GM18951 (cell line): ENCODE data around the gene BMP7.

Experiments used
- POLR2A ChIP-seq: IDR thresholded peaks from 4 replicates; pipeline ENCODE4 v1.6.1; 2011; ENCODE audit warnings: mild to moderate bottlenecking; ENCODE audit not compliant: insufficient read length, insufficient read depth; ENCODE audit errors: extremely low read depth
- in situ Hi-C: fragments of 300-500 bp; cut with MboI; formaldehyde crosslinking; loops from one replicate; pipeline ENCODE4 v1.12.0; 2022; ENCODE audit warnings: low sequenced_read_pairs, mixed read lengths, inconsistent platforms; ENCODE audit not compliant: unreplicated experiment

The BMP7 gene

DNA sequence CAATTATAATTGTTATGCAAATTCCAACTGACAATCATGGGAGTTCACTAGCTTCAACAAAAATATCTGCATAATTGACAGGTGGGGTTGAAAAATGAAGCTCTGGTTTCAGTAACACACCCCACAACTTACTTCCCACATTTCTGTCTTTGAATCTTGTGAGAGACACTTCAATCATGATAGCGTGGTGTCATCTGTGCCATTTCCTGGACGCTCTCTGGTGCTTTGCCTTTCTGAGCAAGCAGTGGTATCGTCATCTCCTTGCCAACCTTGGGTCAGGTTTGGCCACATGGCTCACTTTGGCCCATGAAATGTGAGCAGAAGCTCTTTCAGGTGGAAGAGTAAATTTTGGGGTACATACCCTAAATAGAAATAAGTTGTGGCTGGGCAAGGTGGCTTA lies 10.2 kb downstream of the BMP7 start:
- TF ChIP-seq POLR2A: no peak
- in situ Hi-C loops: no loop called here

DNA sequence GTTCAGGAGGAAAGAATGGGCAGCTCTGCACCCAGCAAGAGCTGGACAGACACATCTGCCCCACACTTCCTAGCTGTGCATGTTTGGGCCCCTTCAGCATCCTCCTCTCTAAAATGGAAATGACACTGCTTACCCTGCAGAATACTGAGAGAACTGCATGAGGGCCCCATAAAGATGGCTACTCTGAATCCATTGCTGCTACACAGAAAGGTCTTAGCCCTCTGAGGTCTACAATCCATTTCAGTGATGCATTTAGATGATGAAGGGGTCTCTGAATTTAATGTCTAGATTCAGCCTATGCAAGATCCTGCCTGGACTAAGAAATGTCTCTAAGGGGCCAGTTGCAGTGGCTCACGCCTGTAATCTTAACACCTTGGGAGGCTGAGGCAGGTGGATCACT lies 11.3 kb downstream of the BMP7 start:
- TF ChIP-seq POLR2A: no peak
- in situ Hi-C loops: no loop called here

DNA sequence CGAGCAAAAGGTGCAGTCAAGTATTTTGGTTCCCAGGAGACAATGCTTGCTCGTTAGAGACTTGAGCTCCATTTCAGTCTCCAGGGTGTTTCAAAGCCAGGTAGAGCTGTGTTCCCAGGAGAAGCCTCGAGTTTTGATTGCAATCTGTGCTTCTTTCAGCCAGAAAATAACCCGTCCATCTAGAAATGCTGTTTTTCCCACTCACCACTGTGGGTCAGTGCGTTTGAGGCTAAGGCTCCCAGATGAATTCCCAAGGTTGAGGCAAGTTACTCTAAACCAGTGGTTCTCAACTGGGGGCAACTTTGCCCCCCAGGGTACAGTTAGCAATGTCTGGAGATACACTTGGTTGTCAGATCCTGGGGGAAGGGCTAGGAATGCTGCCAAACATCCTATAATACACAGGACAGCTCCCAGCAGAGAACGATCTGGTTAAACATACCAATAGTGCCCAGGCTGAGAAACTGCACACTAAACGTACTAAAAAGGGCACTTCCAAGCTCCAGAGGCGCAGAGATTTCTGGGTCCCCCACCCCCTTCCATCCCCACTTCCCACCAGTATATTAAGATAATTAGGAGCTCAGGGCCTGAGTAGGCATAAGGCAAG lies 13.8 kb downstream of the BMP7 start:
- in situ Hi-C loops: no loop called here
- no peak for TF ChIP-seq POLR2A

DNA sequence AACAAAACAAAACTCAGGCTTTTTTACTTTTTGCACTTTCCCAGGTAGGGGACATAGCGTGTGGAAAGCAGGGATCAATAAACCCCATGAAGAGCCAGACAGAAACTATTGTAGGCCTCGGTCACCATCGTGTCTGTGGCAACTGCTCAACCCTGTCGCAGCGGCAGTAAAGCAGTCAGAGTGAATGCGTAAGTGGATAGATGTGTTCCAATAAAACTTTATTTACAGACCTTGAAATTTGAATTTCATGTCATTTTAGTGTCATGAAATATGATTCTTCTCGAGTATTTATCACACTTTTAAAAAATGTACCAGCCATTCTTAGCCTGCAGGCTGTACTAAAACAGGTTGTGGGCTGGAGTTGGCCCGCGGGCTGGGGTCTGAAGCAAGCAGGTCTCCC lies 14.5 kb downstream of the BMP7 start:
- no peak for TF ChIP-seq POLR2A
- in situ Hi-C loops: no loop called here

DNA sequence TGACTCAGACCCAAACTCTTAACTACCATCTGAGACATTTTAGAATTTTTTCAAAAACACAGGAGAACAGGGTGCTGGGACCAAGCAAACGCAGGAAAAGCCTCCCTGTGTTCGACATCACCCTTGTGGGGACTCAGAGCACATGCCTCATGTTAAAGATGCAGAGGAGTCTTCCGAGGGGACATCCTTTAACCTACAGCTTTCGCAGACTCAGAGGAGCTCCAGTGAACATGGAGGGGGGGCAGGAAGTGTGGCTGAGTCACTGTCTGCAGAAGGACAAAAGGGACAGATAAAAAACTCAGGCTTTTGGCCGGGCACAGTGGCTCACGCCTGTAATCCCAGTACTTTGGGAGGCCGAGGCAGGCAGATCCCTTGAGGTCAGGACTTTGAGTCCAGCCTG lies 15.1 kb downstream of the BMP7 start:
- TF ChIP-seq POLR2A: no peak

DNA sequence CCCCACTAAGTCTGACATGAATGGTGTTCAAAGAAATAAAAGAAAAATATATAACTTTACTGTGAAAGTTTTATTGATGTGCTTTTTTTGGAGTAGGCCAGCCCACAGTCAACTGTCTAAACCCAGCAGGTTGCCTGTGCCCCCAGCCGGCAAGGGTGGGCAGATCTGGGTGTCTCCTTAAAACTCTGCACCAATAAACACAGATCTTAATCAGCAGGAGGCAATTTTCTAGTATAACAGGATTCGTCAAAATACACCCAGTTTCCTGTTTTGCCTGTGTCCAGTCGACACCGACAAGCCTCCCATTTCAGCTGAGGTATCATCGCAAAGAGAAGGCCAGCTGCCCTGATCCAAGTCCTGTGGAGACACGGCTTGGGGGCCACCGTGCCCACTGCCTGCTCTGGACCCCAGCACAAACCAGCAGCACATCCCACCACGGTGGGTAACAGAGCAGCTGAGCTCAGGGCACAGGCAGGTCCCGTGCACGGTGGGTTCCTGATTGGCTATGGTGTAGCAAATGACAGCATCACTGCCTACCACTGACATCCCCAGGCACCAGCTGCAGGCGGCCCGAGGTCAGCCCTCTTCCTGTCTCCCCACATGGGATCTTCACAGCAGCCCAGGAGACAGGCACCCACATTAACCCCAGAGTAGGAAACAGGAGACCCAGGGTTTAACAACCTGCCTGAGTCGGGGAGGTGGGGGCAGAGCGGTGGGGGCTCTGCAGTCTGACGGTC lies 15.7 kb downstream of the BMP7 start:
- TF ChIP-seq POLR2A: no peak
- in situ Hi-C loops: no loop called here

More for the DNA sequence above, 15.1 kb downstream of the BMP7 start:
- in situ Hi-C loops: no loop called here

DNA sequence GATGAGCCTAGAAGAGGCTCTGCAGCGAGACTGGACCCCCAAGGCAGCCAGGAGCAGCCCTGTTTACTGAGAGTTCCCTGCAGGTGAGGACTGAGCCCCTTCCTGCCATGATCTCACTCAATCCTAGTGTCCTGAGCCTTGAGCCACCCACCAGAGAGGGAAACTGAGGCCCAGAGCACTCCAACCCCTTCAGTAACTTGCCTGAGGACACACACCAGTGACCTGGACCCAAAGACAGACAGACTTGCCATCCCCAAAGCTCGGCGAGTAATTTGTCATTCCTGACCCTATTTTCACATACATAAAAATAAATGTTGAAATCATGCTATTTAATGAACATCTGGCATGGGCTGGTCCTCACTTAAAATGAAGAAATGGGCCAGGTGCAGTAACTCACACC lies 16.7 kb downstream of the BMP7 start:
- in situ Hi-C loops: no loop called here
- TF ChIP-seq POLR2A: no peak

DNA sequence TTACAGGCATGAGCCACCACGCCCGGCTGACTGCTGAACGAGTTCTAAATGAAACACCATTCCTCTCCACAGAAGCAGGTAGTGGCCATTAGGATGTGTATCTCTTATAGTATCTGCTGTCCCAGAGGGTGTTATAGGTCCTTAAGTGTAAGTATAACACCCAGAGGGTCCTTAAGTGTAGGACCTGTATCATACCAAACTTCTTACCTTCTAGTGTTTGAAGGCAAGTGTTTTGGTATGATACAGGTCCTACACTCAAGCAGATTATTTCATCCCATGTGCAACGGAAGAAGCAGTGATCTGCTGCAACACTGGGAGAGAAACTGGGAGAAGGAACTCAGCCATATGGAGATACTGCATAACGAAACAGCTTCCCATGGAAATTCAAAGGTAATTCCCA lies 17.4 kb downstream of the BMP7 start:
- in situ Hi-C loops: no loop called here
- TF ChIP-seq POLR2A: no peak

DNA sequence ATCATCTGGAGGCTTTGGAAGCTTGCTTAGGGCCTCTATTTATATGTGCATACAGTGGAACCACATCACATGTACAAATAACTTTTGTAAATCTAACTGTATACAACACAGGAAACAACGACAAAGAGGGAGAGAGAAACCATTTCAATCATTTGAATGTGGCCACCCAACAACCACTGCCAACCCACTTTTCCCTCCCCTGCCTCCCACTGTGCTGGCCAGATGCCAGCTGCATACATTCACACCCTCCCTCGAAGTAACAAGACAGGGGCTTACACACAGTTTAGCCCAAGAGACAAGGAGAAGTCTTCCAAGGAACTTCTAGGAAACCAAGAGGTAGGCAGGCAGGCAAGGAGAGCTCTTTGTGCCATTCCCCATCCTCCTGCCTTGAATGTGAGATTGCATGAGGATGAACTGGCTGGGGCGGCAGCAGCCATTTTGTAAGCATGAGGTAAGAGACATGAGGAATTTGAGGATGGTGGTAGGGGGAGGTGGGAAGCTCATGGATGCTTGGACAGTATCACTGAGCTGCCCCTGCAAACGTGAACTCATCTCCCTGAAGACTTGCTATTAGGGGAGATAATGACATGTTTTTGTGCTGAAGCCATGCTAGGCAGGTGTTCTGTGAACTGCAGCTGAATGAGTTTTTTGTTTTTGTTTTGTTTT lies 18.2 kb downstream of the BMP7 start:
- in situ Hi-C loops: no loop called here

DNA sequence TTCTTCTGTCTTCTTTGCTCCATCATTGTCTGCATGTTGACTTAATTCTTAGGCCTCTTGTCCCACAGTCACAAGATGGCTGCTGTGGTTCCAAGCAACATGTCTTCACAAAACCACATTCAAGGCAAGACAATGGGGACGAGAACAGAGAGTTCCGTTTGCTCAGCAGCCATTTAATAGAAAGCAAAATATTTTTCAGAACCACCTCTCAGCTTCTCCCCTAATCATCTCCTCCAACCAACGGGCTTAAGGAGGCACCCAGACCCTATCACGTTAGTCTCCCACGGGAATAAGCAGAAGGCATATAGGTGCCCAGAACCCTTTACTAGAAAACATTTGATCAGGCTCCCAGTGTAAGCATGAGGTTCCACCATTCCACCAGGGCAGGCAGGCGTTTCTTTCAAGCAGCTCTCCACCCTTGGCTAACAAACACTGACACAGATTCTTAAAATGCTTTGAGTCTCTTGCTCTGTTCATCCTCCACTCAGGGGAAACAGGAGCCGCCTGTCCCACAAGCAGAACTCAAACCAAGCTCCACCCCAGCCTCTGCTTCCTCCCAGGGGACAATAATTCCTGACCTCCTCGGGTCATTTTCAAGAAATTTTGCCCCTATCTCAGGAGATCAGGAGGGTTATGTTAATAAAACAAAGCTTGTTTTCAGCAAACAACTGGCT lies 19.0 kb downstream of the BMP7 start:
- TF ChIP-seq POLR2A: no peak

More for the DNA sequence above, 18.2 kb downstream of the BMP7 start:
- no peak for TF ChIP-seq POLR2A

DNA sequence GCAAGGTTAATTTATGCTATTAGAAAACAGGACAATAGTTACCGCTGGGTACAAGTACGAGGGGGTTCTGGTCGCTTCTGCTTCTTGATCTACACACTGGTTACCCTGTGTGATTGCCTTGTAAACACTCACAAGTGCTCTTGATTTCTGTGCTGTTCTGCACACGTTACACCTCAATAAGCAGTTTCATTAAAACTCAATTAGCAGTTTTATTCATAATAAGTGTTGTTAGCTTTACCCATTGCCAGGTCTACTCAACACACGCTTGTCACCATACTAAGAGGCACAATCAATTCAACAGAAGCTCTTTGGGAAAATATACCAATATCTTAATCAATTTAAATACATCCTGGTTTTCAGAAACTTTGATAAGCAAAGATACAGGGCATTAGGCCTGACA lies 20.4 kb downstream of the BMP7 start:
- in situ Hi-C loops: no loop called here
- no peak for TF ChIP-seq POLR2A

More for the DNA sequence above, 19.0 kb downstream of the BMP7 start:
- in situ Hi-C loops: no loop called here

DNA sequence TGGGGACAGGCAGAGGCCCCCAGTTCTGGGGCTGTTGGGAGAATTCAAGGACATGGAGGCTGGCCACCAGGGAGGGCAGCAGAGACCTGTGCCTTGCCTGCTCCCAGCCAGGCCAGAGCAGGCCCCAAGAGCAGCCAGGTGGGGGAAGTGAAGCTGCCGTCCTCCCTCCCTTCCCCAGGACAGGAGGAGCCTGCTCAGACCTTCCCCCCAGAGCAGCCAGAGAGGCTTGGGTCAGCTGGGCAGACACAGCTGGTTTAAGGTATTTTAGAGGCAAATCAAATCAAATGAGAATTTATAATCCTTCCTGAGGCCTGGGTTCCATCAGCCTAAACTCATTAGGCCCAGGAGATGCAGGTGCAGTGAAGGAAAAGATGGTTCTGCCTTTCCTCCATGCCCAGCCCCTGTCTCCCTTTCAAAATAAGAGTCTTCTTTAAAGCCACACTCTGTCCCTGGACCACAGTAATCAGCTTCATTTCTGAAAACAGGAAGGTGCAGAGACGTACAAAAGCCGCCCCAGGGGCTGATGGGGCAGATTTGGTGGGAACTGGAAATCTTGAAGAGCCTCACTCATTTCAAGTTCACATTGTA lies 21.7 kb downstream of the BMP7 start:
- in situ Hi-C loops: no loop called here

DNA sequence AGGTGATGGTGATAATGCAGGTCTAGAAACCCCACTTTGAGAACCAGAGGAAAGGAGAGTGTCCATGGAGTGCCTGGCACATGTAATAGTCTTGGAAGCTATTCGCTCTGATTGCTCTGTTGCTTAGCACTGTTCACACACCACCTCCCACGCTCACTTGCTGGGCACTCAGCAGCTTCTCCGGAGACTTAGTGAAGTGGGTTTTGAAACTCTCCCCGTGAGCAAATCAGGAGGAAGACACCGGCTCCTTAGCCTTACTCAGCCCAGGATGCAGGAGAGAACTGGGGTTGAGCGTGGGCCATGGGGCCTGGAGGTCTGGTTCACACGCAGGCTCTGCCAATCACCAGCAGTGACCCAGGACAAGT lies 22.2 kb downstream of the BMP7 start:
- no peak for TF ChIP-seq POLR2A
- in situ Hi-C loops: no loop called here

More for the DNA sequence above, 21.7 kb downstream of the BMP7 start:
- TF ChIP-seq POLR2A: no peak
